HG03159 (cell line): Measurements from ENCODE around the gene GPR171.
"Not testable (repeated sequence)": the region's sequence is repeated elsewhere in the genome, so short reads cannot be mapped to it uniquely, and the experiment has no call there.

ENCODE experiments used
- ATAC-seq: cut with Tn5 transposase; IDR thresholded peaks from one replicate; pipeline ENCODE4 v1.9.1; 2021; ENCODE audit warnings: mild to moderate bottlenecking, moderate library complexity; ENCODE audit not compliant: unreplicated experiment

The GPR171 gene

GRCh38 chr3:151203051-151203420 is at the start of gene GPR171:
Gene GPR171 (minus strand): TSS chr3:151203216. CDS start chr3:151199386, 3,830 bp downstream.
- peak; percentile 90 for ATAC-seq

- no peak for ATAC-seq
These were observed 45.8 kb upstream of the GPR171 start for GRCh38 chr3:151248772-151249337.

- not testable (repeated sequence) for ATAC-seq
These were observed 39.0 kb upstream of the GPR171 start for GRCh38 chr3:151242006-151242405.

GRCh38 chr3:151236736-151237135 is 33.7 kb upstream of the GPR171 start:
- no peak for ATAC-seq

- no peak for ATAC-seq
These were observed 33.3 kb upstream of the GPR171 start for GRCh38 chr3:151236316-151236715.

GRCh38 chr3:151234825-151235224 is 31.8 kb upstream of the GPR171 start:
- ATAC-seq: no peak

- ATAC-seq: no peak
These were observed 30.0 kb upstream of the GPR171 start for GRCh38 chr3:151232991-151233390.

- not testable (repeated sequence) for ATAC-seq
These were observed 29.4 kb upstream of the GPR171 start for GRCh38 chr3:151232403-151232802.

GRCh38 chr3:151230646-151231045 is 27.6 kb upstream of the GPR171 start:
- peak; percentile 59 for ATAC-seq

- ATAC-seq: no peak
These were observed 25.6 kb upstream of the GPR171 start for GRCh38 chr3:151228666-151229040.

GRCh38 chr3:151227807-151228665 is 25.0 kb upstream of the GPR171 start:
- peak; percentile 87 for ATAC-seq

- peak; percentile 25 for ATAC-seq
These were observed 24.3 kb upstream of the GPR171 start for GRCh38 chr3:151227266-151227806.

- ATAC-seq: no peak
These were observed 23.8 kb upstream of the GPR171 start for GRCh38 chr3:151226825-151227224.

GRCh38 chr3:151226088-151226563 is 23.1 kb upstream of the GPR171 start:
- ATAC-seq: no peak

GRCh38 chr3:151225040-151225975 is 22.3 kb upstream of the GPR171 start:
- ATAC-seq: no peak

GRCh38 chr3:151224268-151224866 is 21.4 kb upstream of the GPR171 start:
- no peak for ATAC-seq

GRCh38 chr3:151219056-151219455 is 16.0 kb upstream of the GPR171 start:
- ATAC-seq: peak; percentile 60

- no peak for ATAC-seq
These were observed 15.1 kb upstream of the GPR171 start for GRCh38 chr3:151218136-151218535.

- ATAC-seq: no peak
These were observed 13.9 kb upstream of the GPR171 start for GRCh38 chr3:151216641-151217607.
